HepG2 (cell line): Measurements from ENCODE around the gene RNASE13. TPM values are rescaled to one million over a fixed set of nuclear protein-coding genes. Genes with fewer than 3 reads are reported as not detected.

Source experiments
- CREBL2 ChIP-seq: sonication (generic); formaldehyde crosslinking; IDR thresholded peaks from 2 replicates; pipeline ENCODE4 v1.8.1; 2023; ENCODE audit warnings: missing genetic modification reagents, mild to moderate bottlenecking, borderline replicate concordance
- HNRNPK ChIP-seq: fragments of 200-400 bp; formaldehyde crosslinking; IDR thresholded peaks from 2 replicates; pipeline ENCODE4 v1.6.1; 2018; ENCODE audit warnings: low read length, low read depth, moderate library complexity, mild to moderate bottlenecking; ENCODE audit not compliant: poor library complexity, severe bottlenecking
- KDM6A ChIP-seq: IDR thresholded peaks from 2 replicates; pipeline ENCODE4 v1.6.1; 2016; ENCODE audit warnings: low read depth
- MTA1 ChIP-seq: sonication (generic); formaldehyde crosslinking; IDR thresholded peaks from 2 replicates; pipeline ENCODE4 v1.4.0; 2020; ENCODE audit warnings: missing genetic modification reagents, mild to moderate bottlenecking, borderline replicate concordance
- NCOA1 ChIP-seq: sonication (generic); formaldehyde crosslinking; IDR thresholded peaks from 2 replicates; pipeline ENCODE4 v1.9.0; 2021; ENCODE audit warnings: missing genetic modification reagents
- PHF8 ChIP-seq: sonication (generic); formaldehyde crosslinking; IDR thresholded peaks from 2 replicates; pipeline ENCODE4 v1.5.0; 2020; ENCODE audit warnings: missing genetic modification reagents
- RBAK ChIP-seq: sonication (generic); formaldehyde crosslinking; IDR thresholded peaks from 2 replicates; pipeline ENCODE4 v1.5.1; 2020; ENCODE audit warnings: mild to moderate bottlenecking, missing genetic modification reagents
- ZBTB21 ChIP-seq: sonication (generic); formaldehyde crosslinking; IDR thresholded peaks from 2 replicates; pipeline ENCODE4 v1.4.0; 2020; ENCODE audit warnings: missing genetic modification reagents
- ZNF225 ChIP-seq: sonication (generic); formaldehyde crosslinking; IDR thresholded peaks from 2 replicates; pipeline ENCODE4 v1.4.0; 2020; ENCODE audit warnings: mild to moderate bottlenecking, missing genetic modification reagents
- ZNF383 ChIP-seq: sonication (generic); formaldehyde crosslinking; IDR thresholded peaks from 2 replicates; pipeline ENCODE4 v1.4.0; 2020; ENCODE audit warnings: missing genetic modification reagents, mild to moderate bottlenecking, borderline replicate concordance
- ZNF607 ChIP-seq: sonication (generic); formaldehyde crosslinking; IDR thresholded peaks from 2 replicates; pipeline ENCODE4 v1.5.1; 2020; ENCODE audit warnings: missing genetic modification reagents, mild to moderate bottlenecking, borderline replicate concordance
- ZNF614 ChIP-seq: IDR thresholded peaks from 2 replicates; pipeline ENCODE4 v1.6.1; 2018; ENCODE audit warnings: missing biosample characterization, missing genetic modification reagents, inconsistent platforms, borderline replicate concordance
- polyA plus RNA-seq, 8 experiments: library from polyadenylated mRNA; depleted of rRNA in 3 of 8; stranded (reverse) in 7 of 8; unstranded in 1 of 8; fragments of >200 nt; fragmentation: Illumina TruSeq in 4 of 8; extraction: Trizol in 4 of 8; gene quantifications; 2 replicates each; pipeline versions ENCODE4 v1.2.1 to v1.2.3, GENCODE V29; 2011 to 2016; ENCODE audit warnings: low read depth in 4 of 8, missing spikeins in 1 of 8, mixed read lengths in 1 of 8; ENCODE audit not compliant: insufficient read depth in 1 of 8
- total RNA-seq, 5 experiments: library from RNA; depleted of rRNA; stranded (reverse); fragments of >200 nt; fragmentation: Illumina TruSeq; extraction: Trizol; gene quantifications; 2 replicates each; pipeline ENCODE4 v1.2.3, GENCODE V29; 2016; ENCODE audit warnings: low read depth in 1 of 5
- TF ChIP-seq, protein P1 (sequence below): IDR thresholded peaks from 2 replicates; pipeline ENCODE4 v1.6.1; 2012; ENCODE audit warnings: low read depth, low read length, improper control_type of control experiment
- TF ChIP-seq, protein P2 (sequence below): sonication (generic); formaldehyde crosslinking; IDR thresholded peaks from 2 replicates; pipeline ENCODE4 v1.4.0; 2020; ENCODE audit warnings: missing genetic modification reagents
- TF ChIP-seq, protein P3 (sequence below): sonication (generic); formaldehyde crosslinking; IDR thresholded peaks from 2 replicates; pipeline ENCODE4; 2020; ENCODE audit warnings: missing genetic modification reagents, mild to moderate bottlenecking, borderline replicate concordance
- TF ChIP-seq, protein P4 (sequence below): sonication (generic); formaldehyde crosslinking; IDR thresholded peaks from 2 replicates; pipeline ENCODE4 v1.4.0; 2020; ENCODE audit warnings: low read depth, missing genetic modification reagents
- TF ChIP-seq, protein P5 (sequence below): IDR thresholded peaks from 2 replicates; pipeline ENCODE4 v1.6.1; 2016; ENCODE audit warnings: mild to moderate bottlenecking

The RNASE13 gene
- total and polyA plus RNA-seq, 2 of the 13 experiments (the other 11 are each of a cell fraction or from before 2014, with no cell fraction given): 1.0 TPM; not detected in 1

- TF ChIP-seq, protein P1, sequence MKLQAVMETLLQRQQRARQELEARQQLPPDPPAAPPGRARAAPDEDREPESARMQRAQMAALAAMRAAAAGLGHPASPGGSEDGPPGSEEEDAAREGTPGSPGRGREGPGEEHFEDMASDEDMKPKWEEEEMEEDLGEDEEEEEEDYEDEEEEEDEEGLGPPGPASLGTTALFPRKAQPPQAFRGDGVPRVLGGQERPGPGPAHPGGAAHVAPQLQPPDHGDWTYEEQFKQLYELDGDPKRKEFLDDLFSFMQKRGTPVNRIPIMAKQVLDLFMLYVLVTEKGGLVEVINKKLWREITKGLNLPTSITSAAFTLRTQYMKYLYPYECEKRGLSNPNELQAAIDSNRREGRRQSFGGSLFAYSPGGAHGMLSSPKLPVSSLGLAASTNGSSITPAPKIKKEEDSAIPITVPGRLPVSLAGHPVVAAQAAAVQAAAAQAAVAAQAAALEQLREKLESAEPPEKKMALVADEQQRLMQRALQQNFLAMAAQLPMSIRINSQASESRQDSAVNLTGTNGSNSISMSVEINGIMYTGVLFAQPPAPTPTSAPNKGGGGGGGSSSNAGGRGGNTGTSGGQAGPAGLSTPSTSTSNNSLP: no peak
- no peak for TF ChIP-seq CREBL2 (CRISPR knock-in tag)
- no peak for TF ChIP-seq ZNF607
- TF ChIP-seq, protein P2, sequence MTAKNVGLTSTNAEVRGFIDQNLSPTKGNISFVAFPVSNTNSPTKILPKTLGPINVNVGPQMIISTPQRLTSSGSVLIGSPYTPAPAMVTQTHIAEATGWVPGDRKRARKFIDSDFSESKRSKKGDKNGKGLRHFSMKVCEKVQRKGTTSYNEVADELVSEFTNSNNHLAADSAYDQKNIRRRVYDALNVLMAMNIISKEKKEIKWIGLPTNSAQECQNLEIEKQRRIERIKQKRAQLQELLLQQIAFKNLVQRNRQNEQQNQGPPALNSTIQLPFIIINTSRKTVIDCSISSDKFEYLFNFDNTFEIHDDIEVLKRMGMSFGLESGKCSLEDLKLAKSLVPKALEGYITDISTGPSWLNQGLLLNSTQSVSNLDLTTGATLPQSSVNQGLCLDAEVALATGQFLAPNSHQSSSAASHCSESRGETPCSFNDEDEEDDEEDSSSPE: 0 out of 2 replicates have a peak, but pooled peaks have one; percentile 59
- TF ChIP-seq ZNF225 (CRISPR knock-in tag): no peak
- TF ChIP-seq, protein P3, sequence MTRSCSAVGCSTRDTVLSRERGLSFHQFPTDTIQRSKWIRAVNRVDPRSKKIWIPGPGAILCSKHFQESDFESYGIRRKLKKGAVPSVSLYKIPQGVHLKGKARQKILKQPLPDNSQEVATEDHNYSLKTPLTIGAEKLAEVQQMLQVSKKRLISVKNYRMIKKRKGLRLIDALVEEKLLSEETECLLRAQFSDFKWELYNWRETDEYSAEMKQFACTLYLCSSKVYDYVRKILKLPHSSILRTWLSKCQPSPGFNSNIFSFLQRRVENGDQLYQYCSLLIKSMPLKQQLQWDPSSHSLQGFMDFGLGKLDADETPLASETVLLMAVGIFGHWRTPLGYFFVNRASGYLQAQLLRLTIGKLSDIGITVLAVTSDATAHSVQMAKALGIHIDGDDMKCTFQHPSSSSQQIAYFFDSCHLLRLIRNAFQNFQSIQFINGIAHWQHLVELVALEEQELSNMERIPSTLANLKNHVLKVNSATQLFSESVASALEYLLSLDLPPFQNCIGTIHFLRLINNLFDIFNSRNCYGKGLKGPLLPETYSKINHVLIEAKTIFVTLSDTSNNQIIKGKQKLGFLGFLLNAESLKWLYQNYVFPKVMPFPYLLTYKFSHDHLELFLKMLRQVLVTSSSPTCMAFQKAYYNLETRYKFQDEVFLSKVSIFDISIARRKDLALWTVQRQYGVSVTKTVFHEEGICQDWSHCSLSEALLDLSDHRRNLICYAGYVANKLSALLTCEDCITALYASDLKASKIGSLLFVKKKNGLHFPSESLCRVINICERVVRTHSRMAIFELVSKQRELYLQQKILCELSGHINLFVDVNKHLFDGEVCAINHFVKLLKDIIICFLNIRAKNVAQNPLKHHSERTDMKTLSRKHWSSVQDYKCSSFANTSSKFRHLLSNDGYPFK (CRISPR knock-in tag): no peak
- TF ChIP-seq KDM6A (CRISPR knock-in tag): no peak
- TF ChIP-seq, protein P4, sequence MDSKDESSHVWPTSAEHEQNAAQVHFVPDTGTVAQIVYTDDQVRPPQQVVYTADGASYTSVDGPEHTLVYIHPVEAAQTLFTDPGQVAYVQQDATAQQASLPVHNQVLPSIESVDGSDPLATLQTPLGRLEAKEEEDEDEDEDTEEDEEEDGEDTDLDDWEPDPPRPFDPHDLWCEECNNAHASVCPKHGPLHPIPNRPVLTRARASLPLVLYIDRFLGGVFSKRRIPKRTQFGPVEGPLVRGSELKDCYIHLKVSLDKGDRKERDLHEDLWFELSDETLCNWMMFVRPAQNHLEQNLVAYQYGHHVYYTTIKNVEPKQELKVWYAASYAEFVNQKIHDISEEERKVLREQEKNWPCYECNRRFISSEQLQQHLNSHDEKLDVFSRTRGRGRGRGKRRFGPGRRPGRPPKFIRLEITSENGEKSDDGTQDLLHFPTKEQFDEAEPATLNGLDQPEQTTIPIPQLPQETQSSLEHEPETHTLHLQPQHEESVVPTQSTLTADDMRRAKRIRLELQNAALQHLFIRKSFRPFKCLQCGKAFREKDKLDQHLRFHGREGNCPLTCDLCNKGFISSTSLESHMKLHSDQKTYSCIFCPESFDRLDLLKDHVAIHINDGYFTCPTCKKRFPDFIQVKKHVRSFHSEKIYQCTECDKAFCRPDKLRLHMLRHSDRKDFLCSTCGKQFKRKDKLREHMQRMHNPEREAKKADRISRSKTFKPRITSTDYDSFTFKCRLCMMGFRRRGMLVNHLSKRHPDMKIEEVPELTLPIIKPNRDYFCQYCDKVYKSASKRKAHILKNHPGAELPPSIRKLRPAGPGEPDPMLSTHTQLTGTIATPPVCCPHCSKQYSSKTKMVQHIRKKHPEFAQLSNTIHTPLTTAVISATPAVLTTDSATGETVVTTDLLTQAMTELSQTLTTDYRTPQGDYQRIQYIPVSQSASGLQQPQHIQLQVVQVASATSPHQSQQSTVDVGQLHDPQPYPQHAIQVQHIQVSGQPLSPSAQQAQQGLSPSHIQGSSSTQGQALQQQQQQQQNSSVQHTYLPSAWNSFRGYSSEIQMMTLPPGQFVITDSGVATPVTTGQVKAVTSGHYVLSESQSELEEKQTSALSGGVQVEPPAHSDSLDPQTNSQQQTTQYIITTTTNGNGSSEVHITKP: no peak
- peak; percentile 50 for TF ChIP-seq PHF8
- no peak; the same call in 1 of the 2 replicates for TF ChIP-seq NCOA1 (CRISPR knock-in tag)
- no peak for TF ChIP-seq HNRNPK
- no peak for TF ChIP-seq RBAK (CRISPR knock-in tag)
- TF ChIP-seq MTA1: no peak
- TF ChIP-seq, protein P5, sequence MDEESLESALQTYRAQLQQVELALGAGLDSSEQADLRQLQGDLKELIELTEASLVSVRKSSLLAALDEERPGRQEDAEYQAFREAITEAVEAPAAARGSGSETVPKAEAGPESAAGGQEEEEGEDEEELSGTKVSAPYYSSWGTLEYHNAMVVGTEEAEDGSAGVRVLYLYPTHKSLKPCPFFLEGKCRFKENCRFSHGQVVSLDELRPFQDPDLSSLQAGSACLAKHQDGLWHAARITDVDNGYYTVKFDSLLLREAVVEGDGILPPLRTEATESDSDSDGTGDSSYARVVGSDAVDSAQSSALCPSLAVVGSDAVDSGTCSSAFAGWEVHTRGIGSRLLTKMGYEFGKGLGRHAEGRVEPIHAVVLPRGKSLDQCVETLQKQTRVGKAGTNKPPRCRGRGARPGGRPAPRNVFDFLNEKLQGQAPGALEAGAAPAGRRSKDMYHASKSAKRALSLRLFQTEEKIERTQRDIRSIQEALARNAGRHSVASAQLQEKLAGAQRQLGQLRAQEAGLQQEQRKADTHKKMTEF (CRISPR knock-in tag): no peak; the same call in 1 of the 2 replicates
- no peak for TF ChIP-seq ZNF383
- TF ChIP-seq ZNF614: peak; percentile 81
- TF ChIP-seq ZBTB21 (CRISPR knock-in tag): no peak
Measured at GRCh38 chr14:21068521-21069387, 34.1 kb upstream of the RNASE13 start (continued).
